ENCODE data around the gene PAK5. TPM values are rescaled to one million over a fixed set of nuclear protein-coding genes. Genes with fewer than 3 reads are reported as not detected.

PAK5 gene
- polyA plus RNA-seq (2012; rRNA removed) = 0.03 and 0.06 TPM in 2 replicates
- 0.05 and 0.07 TPM in 2 replicates for polyA plus RNA-seq (2012; cell fraction: cytosol; rRNA removed)
- 0.02 TPM in 2 replicates for polyA plus RNA-seq (2012; cell fraction: nucleus; rRNA removed)

DNA sequence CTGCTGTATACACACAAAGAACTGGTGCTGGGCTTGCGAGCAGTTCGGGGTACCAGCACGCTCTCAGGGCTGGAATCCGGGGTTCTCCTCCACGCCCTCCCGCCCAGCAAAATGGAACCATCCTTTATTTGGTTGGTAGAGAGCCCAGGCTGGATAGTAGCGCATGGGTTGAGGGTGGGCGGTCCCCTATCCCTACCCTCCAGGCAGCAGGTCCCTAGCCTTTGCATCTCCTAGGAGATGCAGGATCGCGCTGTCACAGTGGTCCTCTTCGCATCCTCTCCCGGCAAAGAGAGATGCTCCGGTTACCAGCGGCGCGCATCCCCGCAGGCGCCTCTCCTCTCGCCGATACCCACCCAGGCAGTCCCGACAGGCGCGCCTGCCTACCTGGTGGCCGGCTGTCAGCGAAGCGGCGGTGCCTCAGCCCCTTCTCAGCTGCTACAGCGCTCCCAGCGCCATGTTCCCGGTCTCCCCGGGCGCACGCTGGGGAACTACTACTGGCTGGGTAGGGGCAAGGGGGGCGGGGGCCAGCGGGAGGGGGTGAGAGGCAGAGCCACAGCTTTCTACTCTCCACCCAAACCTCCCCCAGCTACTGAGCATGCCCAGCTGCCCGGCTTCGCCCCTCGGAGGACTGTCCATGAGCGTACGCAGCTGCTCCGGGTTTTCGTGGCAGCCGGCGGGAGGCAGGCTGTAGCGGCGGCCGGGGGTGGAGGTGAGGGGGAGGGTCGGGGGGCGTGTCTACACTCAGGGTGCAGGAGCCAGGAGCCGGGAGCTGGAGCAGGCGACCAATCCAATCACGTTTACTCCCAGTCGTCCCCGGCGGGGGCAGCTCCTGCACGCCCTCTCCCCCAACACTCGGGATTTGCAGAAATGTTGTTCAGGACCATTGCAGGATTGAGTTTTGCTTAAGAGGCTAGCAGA is at the start of gene PAK5:
TSS of gene PAK5 (minus strand) at position 699 of the 918 bp plus-strand sequence. CDS start 194,748 bp downstream, outside the sequence.
- H4K20me1 ChIP-seq (ENCODE audit: insufficient read depth) = no peaks in the 10 kb centered on the region
- DNase-seq = peak; percentile 94
- no peaks in the 10 kb centered on the region for H3K27me3 ChIP-seq (ENCODE audit: insufficient read depth)
- peaks cover 0 to 7% of the 10 kb centered on the region in 2 experiments; a peak in 1 of 4 replicates for H3K4me1 ChIP-seq (ENCODE audit: control insufficient read depth in 1 of 2, insufficient read depth in 2 of 2, low read depth in 1 of 2, low read length in 1 of 2)
- 7% methylated on average over 17 of the region's 57 CpGs for WGBS (ENCODE audit: low lambda C conversion rate)
- no peak within 1 kb of the TSS for H3K9ac ChIP-seq
- H3K4me2 ChIP-seq = peak within 1 kb of the TSS; percentile 75
- H3K9me2 ChIP-seq = no peaks in the 10 kb centered on the region
- H2AFZ ChIP-seq (ENCODE audit: low read depth) = peak within 1 kb of the TSS; percentile 71; the same call in 1 of the 2 replicates
- POLR2A ChIA-PET = interaction anchor here (0.5 to 1.0 kb wide), 3 partner anchors 481 to 770 kb away, joined by 3 to 5 read pairs (median 3); partner anchors contain the start of genes PLCB4 and SLX4IP
- CTCF ChIA-PET = interaction anchor here (0.7 to 4.0 kb wide), 5 partner anchors 31 to 221 kb away, joined by 3 to 21 read pairs (median 4); no protein-coding TSS in a partner anchor
- no peaks in the 10 kb centered on the region for H3K79me2 ChIP-seq (ENCODE audit: insufficient read depth)
- H3K4me3 ChIP-seq (ENCODE audit: low read depth in 2 of 2, low read length in 1 of 2) = peak within 1 kb of the TSS; percentile 66 to 67
- no peaks in the 10 kb centered on the region for H3K36me3 ChIP-seq (replicated peaks in 1 of 2; ENCODE audit: control insufficient read depth in 1 of 2, insufficient read depth in 2 of 2, low read length in 1 of 2)
- H3F3A ChIP-seq (replicated peaks; ENCODE audit: insufficient read depth) = peaks cover 3% of the 10 kb centered on the region
- H3K9me3 ChIP-seq = no peaks in the 10 kb centered on the region
- TF ChIP-seq GATA2 (CRISPR knock-in tag; IDR thresholded peaks at IDR 0.05) (no peak), YY1 (IDR thresholded peaks at IDR 0.05; ENCODE audit: low read depth) (no peak), RCOR1 (IDR thresholded peaks at IDR 0.05; ENCODE audit: low read length) (peak; percentile 17; the same call in 1 of the 2 replicates), ELF1 (IDR thresholded peaks at IDR 0.05) (no peak), MXI1 (IDR thresholded peaks at IDR 0.05; ENCODE audit: low read depth, low read length) (peak; percentile 54; the same call in 1 of the 2 replicates), SIN3A (IDR thresholded peaks at IDR 0.05; ENCODE audit: borderline replicate concordance, low read depth, low read length) (no peak), CHD2 (IDR thresholded peaks at IDR 0.05; ENCODE audit: low read length, partially characterized antibody) (peak; percentile 48), NRF1 (IDR thresholded peaks at IDR 0.05; ENCODE audit: low read depth, low read length) (peak; percentile 62), RFX5 (IDR thresholded peaks at IDR 0.05; ENCODE audit: low read length) (peak; percentile 40; the same call in 1 of the 2 replicates)
- TF ChIP-seq, protein P1, sequence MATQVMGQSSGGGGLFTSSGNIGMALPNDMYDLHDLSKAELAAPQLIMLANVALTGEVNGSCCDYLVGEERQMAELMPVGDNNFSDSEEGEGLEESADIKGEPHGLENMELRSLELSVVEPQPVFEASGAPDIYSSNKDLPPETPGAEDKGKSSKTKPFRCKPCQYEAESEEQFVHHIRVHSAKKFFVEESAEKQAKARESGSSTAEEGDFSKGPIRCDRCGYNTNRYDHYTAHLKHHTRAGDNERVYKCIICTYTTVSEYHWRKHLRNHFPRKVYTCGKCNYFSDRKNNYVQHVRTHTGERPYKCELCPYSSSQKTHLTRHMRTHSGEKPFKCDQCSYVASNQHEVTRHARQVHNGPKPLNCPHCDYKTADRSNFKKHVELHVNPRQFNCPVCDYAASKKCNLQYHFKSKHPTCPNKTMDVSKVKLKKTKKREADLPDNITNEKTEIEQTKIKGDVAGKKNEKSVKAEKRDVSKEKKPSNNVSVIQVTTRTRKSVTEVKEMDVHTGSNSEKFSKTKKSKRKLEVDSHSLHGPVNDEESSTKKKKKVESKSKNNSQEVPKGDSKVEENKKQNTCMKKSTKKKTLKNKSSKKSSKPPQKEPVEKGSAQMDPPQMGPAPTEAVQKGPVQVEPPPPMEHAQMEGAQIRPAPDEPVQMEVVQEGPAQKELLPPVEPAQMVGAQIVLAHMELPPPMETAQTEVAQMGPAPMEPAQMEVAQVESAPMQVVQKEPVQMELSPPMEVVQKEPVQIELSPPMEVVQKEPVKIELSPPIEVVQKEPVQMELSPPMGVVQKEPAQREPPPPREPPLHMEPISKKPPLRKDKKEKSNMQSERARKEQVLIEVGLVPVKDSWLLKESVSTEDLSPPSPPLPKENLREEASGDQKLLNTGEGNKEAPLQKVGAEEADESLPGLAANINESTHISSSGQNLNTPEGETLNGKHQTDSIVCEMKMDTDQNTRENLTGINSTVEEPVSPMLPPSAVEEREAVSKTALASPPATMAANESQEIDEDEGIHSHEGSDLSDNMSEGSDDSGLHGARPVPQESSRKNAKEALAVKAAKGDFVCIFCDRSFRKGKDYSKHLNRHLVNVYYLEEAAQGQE (IDR thresholded peaks at IDR 0.05; ENCODE audit: low read depth, low read length) = no peak
- TF ChIP-seq, protein P2, sequence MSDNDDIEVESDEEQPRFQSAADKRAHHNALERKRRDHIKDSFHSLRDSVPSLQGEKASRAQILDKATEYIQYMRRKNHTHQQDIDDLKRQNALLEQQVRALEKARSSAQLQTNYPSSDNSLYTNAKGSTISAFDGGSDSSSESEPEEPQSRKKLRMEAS (IDR thresholded peaks at IDR 0.05; ENCODE audit: low read depth) = no peak
- TF ChIP-seq, protein P3, sequence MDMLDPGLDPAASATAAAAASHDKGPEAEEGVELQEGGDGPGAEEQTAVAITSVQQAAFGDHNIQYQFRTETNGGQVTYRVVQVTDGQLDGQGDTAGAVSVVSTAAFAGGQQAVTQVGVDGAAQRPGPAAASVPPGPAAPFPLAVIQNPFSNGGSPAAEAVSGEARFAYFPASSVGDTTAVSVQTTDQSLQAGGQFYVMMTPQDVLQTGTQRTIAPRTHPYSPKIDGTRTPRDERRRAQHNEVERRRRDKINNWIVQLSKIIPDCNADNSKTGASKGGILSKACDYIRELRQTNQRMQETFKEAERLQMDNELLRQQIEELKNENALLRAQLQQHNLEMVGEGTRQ (IDR thresholded peaks at IDR 0.05; ENCODE audit: borderline replicate concordance, low read depth, low read length) = no peak
- peak within 1 kb of the TSS in 1 of 2 experiments; percentile 65; a peak in 2 of 4 replicates for H3K27ac ChIP-seq (ENCODE audit: low read depth in 2 of 2, low read length in 1 of 2)

Data from SK-N-SH (cell line).